Measurements from ENCODE around the gene RPS2.

DNA sequence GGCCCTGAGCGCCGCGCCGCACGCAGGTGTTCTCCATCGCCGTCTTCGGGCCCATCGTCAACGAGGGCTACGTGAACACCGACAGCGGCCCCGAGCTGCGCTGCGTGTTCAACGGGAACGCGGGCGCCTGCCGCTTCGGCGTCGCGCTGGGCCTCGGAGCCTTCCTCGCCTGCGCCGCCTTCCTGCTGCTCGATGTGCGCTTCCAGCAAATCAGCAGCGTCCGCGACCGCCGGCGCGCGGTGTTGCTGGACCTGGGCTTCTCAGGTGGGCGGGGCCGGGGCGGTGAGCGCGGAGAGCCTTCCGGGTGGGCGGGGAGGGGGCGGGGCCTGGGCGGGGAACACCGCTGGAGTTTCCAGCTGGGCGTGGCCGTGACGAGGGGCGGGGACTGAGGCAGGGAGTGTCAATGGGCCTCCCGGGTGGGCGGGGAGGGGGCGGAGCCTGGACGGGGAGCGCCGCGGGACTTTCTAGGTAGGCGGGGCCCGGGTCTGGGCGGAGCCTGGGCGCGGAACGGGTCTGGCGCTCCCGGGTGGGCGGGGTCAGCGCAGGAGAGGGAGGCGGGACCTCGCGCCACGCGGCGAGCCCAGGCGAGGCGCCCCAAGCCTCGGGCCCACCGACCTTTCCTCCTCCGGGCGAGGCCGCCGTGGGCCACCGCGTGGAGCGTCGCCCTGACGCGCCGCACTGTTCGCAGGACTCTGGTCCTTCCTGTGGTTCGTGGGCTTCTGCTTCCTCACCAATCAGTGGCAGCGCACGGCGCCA, 27.5 kb upstream of the RPS2 start:
- TF ChIP-seq NRF1 (IDR thresholded peaks at IDR 0.05; ENCODE audit: low read depth, low read length): no peak
- TF ChIP-seq ZNF274 (IDR thresholded peaks at IDR 0.05; ENCODE audit: borderline replicate concordance, extremely low read depth, low read length): no peak
- TF ChIP-seq, protein P1, sequence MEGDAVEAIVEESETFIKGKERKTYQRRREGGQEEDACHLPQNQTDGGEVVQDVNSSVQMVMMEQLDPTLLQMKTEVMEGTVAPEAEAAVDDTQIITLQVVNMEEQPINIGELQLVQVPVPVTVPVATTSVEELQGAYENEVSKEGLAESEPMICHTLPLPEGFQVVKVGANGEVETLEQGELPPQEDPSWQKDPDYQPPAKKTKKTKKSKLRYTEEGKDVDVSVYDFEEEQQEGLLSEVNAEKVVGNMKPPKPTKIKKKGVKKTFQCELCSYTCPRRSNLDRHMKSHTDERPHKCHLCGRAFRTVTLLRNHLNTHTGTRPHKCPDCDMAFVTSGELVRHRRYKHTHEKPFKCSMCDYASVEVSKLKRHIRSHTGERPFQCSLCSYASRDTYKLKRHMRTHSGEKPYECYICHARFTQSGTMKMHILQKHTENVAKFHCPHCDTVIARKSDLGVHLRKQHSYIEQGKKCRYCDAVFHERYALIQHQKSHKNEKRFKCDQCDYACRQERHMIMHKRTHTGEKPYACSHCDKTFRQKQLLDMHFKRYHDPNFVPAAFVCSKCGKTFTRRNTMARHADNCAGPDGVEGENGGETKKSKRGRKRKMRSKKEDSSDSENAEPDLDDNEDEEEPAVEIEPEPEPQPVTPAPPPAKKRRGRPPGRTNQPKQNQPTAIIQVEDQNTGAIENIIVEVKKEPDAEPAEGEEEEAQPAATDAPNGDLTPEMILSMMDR (IDR thresholded peaks at IDR 0.05; ENCODE audit: control extremely low read depth in 1 of 3, insufficient read depth in 1 of 3, low read depth in 1 of 3, low read length in 3 of 3): no peak
- TF ChIP-seq TCF12 (IDR thresholded peaks at IDR 0.05; ENCODE audit: low read depth, low read length): no peak
- no peak for TF ChIP-seq EP300 (IDR thresholded peaks at IDR 0.05; ENCODE audit: borderline replicate concordance in 1 of 2, low read depth in 2 of 2, low read length in 2 of 2)
- no peak for TF ChIP-seq YY1 (IDR thresholded peaks at IDR 0.05; ENCODE audit: low read depth, low read length)
- no peak for TF ChIP-seq SRF (IDR thresholded peaks at IDR 0.05; ENCODE audit: low read depth, low read length)
- TF ChIP-seq BCL11A (IDR thresholded peaks at IDR 0.05; ENCODE audit: low read depth in 2 of 2, low read length in 2 of 2): no peak
- TF ChIP-seq POU5F1 (IDR thresholded peaks at IDR 0.05; ENCODE audit: low read depth, low read length): no peak

All from H1 (cell line).